ENCODE measurements around the gene ZNF548.

- peak; percentile 93 to 97 (median 94) for TF ChIP-seq POLR2AphosphoS5 (IDR thresholded peaks at IDR 0.05)
- TF ChIP-seq CTCF (IDR thresholded peaks at IDR 0.05 in 8 of 11, conservative IDR thresholded peaks at IDR 0.05 in 3 of 11), result no peak
- TF ChIP-seq POLR2A (IDR thresholded peaks at IDR 0.05), result peak; percentile 11 to 15 (median 14)
Measured at GRCh38 chr19:57362997-57363687, 26.5 kb upstream of the ZNF548 start, which contains the start of the genes TRAPPC2B and ZNF547.

Measured in spleen (tissue), 7 donors.